NCI-H460 (cell line): ENCODE results near the gene LIPC. TPM values are rescaled to one million over a fixed set of nuclear protein-coding genes. Genes with fewer than 3 reads are reported as not detected.

Experiments
- DNase-seq: peaks from one replicate; pipeline ENCODE4 v3.0.0-alpha.2; 2016; ENCODE audit warnings: low read depth; ENCODE audit errors: extremely low read depth
- polyA plus RNA-seq: library from polyadenylated mRNA; depleted of rRNA; stranded (reverse); fragments of >200 nt; gene quantifications from 2 replicates; pipeline ENCODE4 v1.2.3, GENCODE V29; 2014; cell fraction: nucleus; rRNA removed
- total RNA-seq: library from RNA; depleted of rRNA; stranded (reverse); fragments of >200 nt; shearing (Covaris generic); gene quantifications from 2 replicates; pipeline ENCODE4 v1.2.3, GENCODE V29; 2014; rRNA removed

LIPC gene
- not detected in 2 replicates for total RNA-seq
- not detected in 2 replicates for polyA plus RNA-seq

GRCh38 chr15:58431221-58432149 is at the start of gene LIPC:
LIPC (plus strand) TSS chr15:58431991; CDS start chr15:58432033, 42 bp downstream.
- DNase-seq: no peak

GRCh38 chr15:58383876-58384275 is 47.9 kb upstream of the LIPC start:
- DNase-seq: no peak

- no peak for DNase-seq
Observed at GRCh38 chr15:58384667-58385066, 47.1 kb upstream of the LIPC start.

GRCh38 chr15:58386081-58386480 is 45.7 kb upstream of the LIPC start:
- DNase-seq: no peak

GRCh38 chr15:58386641-58387040 is 45.1 kb upstream of the LIPC start:
- no peak for DNase-seq

- no peak for DNase-seq
Observed at GRCh38 chr15:58387130-58387529, 44.7 kb upstream of the LIPC start.

GRCh38 chr15:58388211-58388610 is 43.6 kb upstream of the LIPC start:
- DNase-seq: no peak

GRCh38 chr15:58390118-58390517 is 41.7 kb upstream of the LIPC start:
- DNase-seq: no peak

GRCh38 chr15:58390655-58391054 is 41.1 kb upstream of the LIPC start:
- DNase-seq: no peak

- no peak for DNase-seq
Observed at GRCh38 chr15:58391088-58391487, 40.7 kb upstream of the LIPC start.

GRCh38 chr15:58392141-58392540 is 39.6 kb upstream of the LIPC start:
- DNase-seq: no peak

- DNase-seq: no peak
Observed at GRCh38 chr15:58392611-58393161, 39.1 kb upstream of the LIPC start.

GRCh38 chr15:58393241-58393662 is 38.5 kb upstream of the LIPC start:
- no peak for DNase-seq

GRCh38 chr15:58396181-58396580 is 35.6 kb upstream of the LIPC start:
- DNase-seq: no peak

GRCh38 chr15:58398071-58398470 is 33.7 kb upstream of the LIPC start:
- no peak for DNase-seq

GRCh38 chr15:58398643-58399042 is 33.1 kb upstream of the LIPC start:
- no peak for DNase-seq

- DNase-seq: no peak
Observed at GRCh38 chr15:58399739-58400138, 32.1 kb upstream of the LIPC start.

GRCh38 chr15:58401276-58401675 is 30.5 kb upstream of the LIPC start:
- no peak for DNase-seq

- no peak for DNase-seq
Observed at GRCh38 chr15:58401991-58402649, 29.7 kb upstream of the LIPC start.

- DNase-seq: no peak
Observed at GRCh38 chr15:58403581-58403980, 28.2 kb upstream of the LIPC start.

GRCh38 chr15:58404020-58404419 is 27.8 kb upstream of the LIPC start:
- no peak for DNase-seq
